IMR-90 (cell line): ENCODE data around the gene ELFN1. TPM values are rescaled to one million over a fixed set of nuclear protein-coding genes. Genes with fewer than 3 reads are reported as not detected.

Experiments used
- ATAC-seq: fragments of 200-7000 bp; cut with Tn5 transposase; 2 replicates; pipeline ENCODE4 v1.9.1; 2020; ENCODE audit warnings: low read depth, mild to moderate bottlenecking, moderate library complexity
- BruUV-seq: library from RNA; stranded (reverse); fragments of 400-500 nt; replicated peaks from 2 replicates; lab custom pipeline; 2021; lab: Mats Ljungman, UMichigan
- CTCF ChIA-PET: fragments of 300-600 bp; formaldehyde crosslinking; extraction: SDS; loops from one replicate; lab custom pipeline; 2021; ENCODE audit warnings: antibody characterized with exemption; lab: Yijun Ruan, JAX
- POLR2A ChIA-PET: fragments of 300-600 bp; sonication (Branson Sonifier 250); formaldehyde crosslinking; loops from one replicate; lab custom pipeline; 2022; ENCODE audit warnings: antibody characterized with exemption; ENCODE audit not compliant: unreplicated experiment; lab: Charles Lee
- DNase-seq: peaks from one replicate; pipeline ENCODE4 v3.0.0; 2013
- H2AFZ ChIP-seq: replicated peaks from 2 replicates; pipeline ENCODE3; 2013; ENCODE audit warnings: low read length, mild to moderate bottlenecking; ENCODE audit not compliant: poor library complexity
- H2AK5ac ChIP-seq: 2 replicates; pipeline ENCODE4 v1.6.1; 2013; ENCODE audit warnings: low read depth, low read length, inconsistent platforms
- H2AK9ac ChIP-seq: replicated peaks from 2 replicates; pipeline ENCODE3; 2013; ENCODE audit warnings: mild to moderate bottlenecking, low read depth, low read length, moderate library complexity; ENCODE audit not compliant: poor library complexity
- H2BK120ac ChIP-seq: 2 replicates; pipeline ENCODE4 v1.6.1; 2013; ENCODE audit warnings: low read depth, low read length, inconsistent platforms
- H2BK15ac ChIP-seq: 3 replicates; pipeline ENCODE4 v1.6.1; 2013; ENCODE audit warnings: low read depth, low read length, inconsistent platforms
- H2BK20ac ChIP-seq: 2 replicates; pipeline ENCODE4 v1.6.1; 2013; ENCODE audit warnings: low read depth, mild to moderate bottlenecking, inconsistent platforms, low read length, moderate library complexity
- H2BK5ac ChIP-seq: 2 replicates; pipeline ENCODE4 v1.6.1; 2013; ENCODE audit warnings: mild to moderate bottlenecking, low read depth, low read length, inconsistent platforms; ENCODE audit not compliant: poor library complexity, severe bottlenecking
- H3K14ac ChIP-seq: replicated peaks from 2 replicates; pipeline ENCODE4 v1.6.1; 2013; ENCODE audit warnings: low read depth, low read length, inconsistent platforms
- H3K18ac ChIP-seq: 2 replicates; pipeline ENCODE4 v1.6.1; 2013; ENCODE audit warnings: low read depth, low read length, control low read depth
- H3K23ac ChIP-seq: 2 replicates; pipeline ENCODE4 v1.6.1; 2013; ENCODE audit warnings: low read depth, low read length, inconsistent platforms
- H3K27ac ChIP-seq: 2 replicates; pipeline ENCODE4 v1.5.1; 2013; ENCODE audit warnings: mild to moderate bottlenecking, control low read depth, low read length; ENCODE audit not compliant: insufficient read depth
- H3K27me3 ChIP-seq: 2 replicates; pipeline ENCODE4 v1.6.1; 2013; ENCODE audit warnings: low read length; ENCODE audit not compliant: control insufficient read depth, insufficient read depth
- H3K36me3 ChIP-seq: 2 replicates; pipeline ENCODE4 v1.6.1; 2013; ENCODE audit warnings: low read length, mixed read lengths; ENCODE audit not compliant: control insufficient read depth, insufficient read depth
- H3K4ac ChIP-seq: 2 replicates; pipeline ENCODE4 v1.6.1; 2013; ENCODE audit warnings: low read depth, low read length, inconsistent platforms
- H3K4me1 ChIP-seq: 2 replicates; pipeline ENCODE4 v1.6.1; 2013; ENCODE audit warnings: low read length, mixed read lengths; ENCODE audit not compliant: control insufficient read depth, insufficient read depth
- H3K4me2 ChIP-seq: 2 replicates; pipeline ENCODE4 v1.6.1; 2013; ENCODE audit warnings: low read depth, mild to moderate bottlenecking, control low read depth, low read length, moderate library complexity
- H3K4me3 ChIP-seq: 2 replicates; pipeline ENCODE4 v1.5.1; 2013; ENCODE audit warnings: low read depth, mild to moderate bottlenecking, control low read depth, low read length, moderate library complexity; ENCODE audit not compliant: insufficient read depth
- H3K56ac ChIP-seq: 2 replicates; pipeline ENCODE4 v1.6.1; 2013; ENCODE audit warnings: low read length, inconsistent platforms; ENCODE audit not compliant: insufficient read depth; ENCODE audit errors: extremely low read depth
- H3K79me1 ChIP-seq, 2 experiments: 2 replicates each; pipeline ENCODE4 v1.6.1; 2013; ENCODE audit warnings: low read length in 2 of 2, inconsistent platforms in 1 of 2, low read depth in 1 of 2
- H3K9ac ChIP-seq: 2 replicates; pipeline ENCODE4 v1.6.1; 2013; ENCODE audit warnings: low read depth, low read length, control low read depth
- H3K9me1 ChIP-seq: 2 replicates; pipeline ENCODE4 v1.6.1; 2013; ENCODE audit warnings: low read length, inconsistent platforms; ENCODE audit not compliant: insufficient read depth
- H3K9me3 ChIP-seq: 2 replicates; pipeline ENCODE4 v1.6.1; 2013; ENCODE audit warnings: low read length; ENCODE audit not compliant: control insufficient read depth, insufficient read depth
- H4K20me1 ChIP-seq: 2 replicates; pipeline ENCODE4 v1.6.1; 2013; ENCODE audit warnings: low read length, inconsistent platforms; ENCODE audit not compliant: insufficient read depth
- H4K5ac ChIP-seq: 2 replicates; pipeline ENCODE4 v1.6.1; 2013; ENCODE audit warnings: mild to moderate bottlenecking, low read depth, low read length, control low read depth
- H4K8ac ChIP-seq, 2 experiments: 2 replicates each; pipeline ENCODE4 v1.6.1; 2013; ENCODE audit warnings: low read depth in 2 of 2, low read length in 2 of 2, control low read depth in 1 of 2, inconsistent platforms in 1 of 2
- H4K91ac ChIP-seq: 2 replicates; pipeline ENCODE4 v1.6.1; 2013; ENCODE audit warnings: low read depth, low read length, inconsistent platforms; ENCODE audit not compliant: insufficient read depth
- CEBPB ChIP-seq: IDR thresholded peaks from 2 replicates; pipeline ENCODE4 v1.6.1; 2012; ENCODE audit warnings: low read depth, low read length, improper control_type of control experiment
- CHD1 ChIP-seq: IDR thresholded peaks from 2 replicates; pipeline ENCODE4 v1.6.1; 2012; ENCODE audit warnings: low read depth, low read length, improper control_type of control experiment
- FOS ChIP-seq: fragments of 150-350 bp; IDR thresholded peaks from 2 replicates; pipeline ENCODE4 v1.6.1; 2016; ENCODE audit warnings: low read depth, low read length
- NFE2L2 ChIP-seq: fragments of 150-350 bp; IDR thresholded peaks from 2 replicates; pipeline ENCODE4 v1.6.1; 2016; ENCODE audit warnings: low read depth, mild to moderate bottlenecking, low read length
- POLR2A ChIP-seq: IDR thresholded peaks from 2 replicates; pipeline ENCODE4 v1.6.1; 2012; ENCODE audit warnings: mild to moderate bottlenecking, low read depth, low read length
- RAD21 ChIP-seq: IDR thresholded peaks from 2 replicates; pipeline ENCODE4 v1.6.1; 2012; ENCODE audit warnings: low read length, improper control_type of control experiment
- SMC3 ChIP-seq: fragments of 150-350 bp; IDR thresholded peaks from 2 replicates; pipeline ENCODE4 v1.6.1; 2016; ENCODE audit warnings: low read depth, mild to moderate bottlenecking, antibody characterized with exemption, low read length, moderate library complexity
- USF2 ChIP-seq: fragments of 150-350 bp; IDR thresholded peaks from 2 replicates; pipeline ENCODE4 v1.6.1; 2017; ENCODE audit warnings: mild to moderate bottlenecking, antibody characterized with exemption, low read length, low read depth
- WGBS, 2 experiments: methylation state at CpG; one replicate each; pipeline versions ENCODE4 v1.1.5 to v1.1.7; 2013; ENCODE audit warnings: missing lambda C conversion rate in 2 of 2; ENCODE audit not compliant: insufficient read length in 1 of 2; ENCODE audit errors: extremely low coverage in 2 of 2; 5-methylcytosine and 5-hydroxymethylcytosine counted together
- dilution Hi-C: fragments of 300-500 bp; cut with HindIII; formaldehyde crosslinking; loops from one replicate; pipeline ENCODE4 v1.14.3; 2018; ENCODE audit warnings: low sequenced_read_pairs; ENCODE audit not compliant: unreplicated experiment
- in situ Hi-C: fragments of 300-500 bp; cut with MboI; formaldehyde crosslinking; loops from 3 replicates; pipeline ENCODE4 v1.14.3; 2019; ENCODE audit warnings: low sequenced_read_pairs, inconsistent platforms, mixed read lengths
- intact Hi-C: fragments of 100-400 bp; cut with micrococcal nuclease; formaldehyde crosslinking; loops from 2 replicates; pipeline ENCODE4 v1.10.0; 2022
- polyA plus RNA-seq, 3 experiments: library from polyadenylated mRNA; depleted of rRNA; stranded (reverse); fragments of >200 nt; gene quantifications; 2 replicates each; pipeline ENCODE4 v1.2.3, GENCODE V29; 2012; ENCODE audit warnings: low replicate concordance in 1 of 3
- total RNA-seq: library from RNA; depleted of rRNA; stranded (reverse); fragments of >200 nt; gene quantifications from 2 replicates; pipeline ENCODE4 v1.2.3, GENCODE V29; 2012

Gene ELFN1
- total and polyA plus RNA-seq, 2 of the 4 experiments (the other 2 are of a cell fraction) = 1.6 to 5.2 TPM

GRCh38 chr7:1725199-1725690 lies 55.2 kb downstream of the ELFN1 start:
- no peak overlapping the region for H4K91ac ChIP-seq
- intact Hi-C loops (no loop called here), dilution Hi-C loops (no loop called here), in situ Hi-C loops (no loop called here)
- no peak for ATAC-seq
- H3K9me1 ChIP-seq = no peaks in the 10 kb centered on the region
- no peak overlapping the region for H3K9ac ChIP-seq
- no peaks in the 10 kb centered on the region for H4K20me1 ChIP-seq
- TF ChIP-seq USF2 = no peak
- TF ChIP-seq SMC3 = no peak
- TF ChIP-seq RAD21 = no peak
- TF ChIP-seq POLR2A = no peak
- no peak for TF ChIP-seq NFE2L2
- TF ChIP-seq CEBPB = no peak
- TF ChIP-seq FOS = no peak
- TF ChIP-seq CHD1 = no peak
- H2BK5ac ChIP-seq = no peak overlapping the region
- H3K14ac ChIP-seq = no peak overlapping the region
- H3K18ac ChIP-seq = no peak overlapping the region
- H2BK20ac ChIP-seq = no peak overlapping the region
- no peak overlapping the region for H3K23ac ChIP-seq
- H3K4me1 ChIP-seq = no peaks in the 10 kb centered on the region; the same call in 1 of the 2 replicates
- no peak overlapping the region for H4K5ac ChIP-seq
- no peak overlapping the region for H3K27ac ChIP-seq
- CTCF ChIA-PET = no interaction called here
- H2BK15ac ChIP-seq = no peak overlapping the region
- H3K36me3 ChIP-seq = no peaks in the 10 kb centered on the region
- no peak overlapping the region for H4K8ac ChIP-seq
- no TSS peak for BruUV-seq
- no peak overlapping the region for H3K4me2 ChIP-seq
- POLR2A ChIA-PET = no interaction called here
- H3K4me3 ChIP-seq = no peak overlapping the region
- no peak overlapping the region for H2AK9ac ChIP-seq
- H3K56ac ChIP-seq = no peak overlapping the region
- peaks cover 14% of the 10 kb centered on the region for H3K9me3 ChIP-seq
- H3K79me1 ChIP-seq = no peaks in the 10 kb centered on the region
- no peak overlapping the region for H2AK5ac ChIP-seq
- WGBS, 2 experiments = 0% methylated on average over 2 of the region's 22 CpGs; no CpG with 5 or more reads in 1 of the 2 experiments
- peaks cover 4% of the 10 kb centered on the region for H3K27me3 ChIP-seq
- DNase-seq = no peak
- no peak overlapping the region for H2AFZ ChIP-seq
- H2BK120ac ChIP-seq = no peak overlapping the region
- no peak overlapping the region for H3K4ac ChIP-seq
